Endothelial cell of umbilical vein (primary cell): ENCODE data around the gene IWS1. TPM values are rescaled to one million over a fixed set of nuclear protein-coding genes. Genes with fewer than 3 reads are reported as not detected.

ENCODE experiments used
- polyA plus RNA-seq, 4 experiments: library from polyadenylated mRNA; depleted of rRNA in 3 of 4; stranded (reverse) in 3 of 4; unstranded in 1 of 4; fragments of >200 nt; gene quantifications; 2 replicates each; pipeline versions ENCODE4 v1.2.1 to v1.2.3, GENCODE V29; 2011 to 2012; ENCODE audit warnings: missing spikeins in 1 of 4
- small RNA-seq: library from RNA; depleted of rRNA; stranded (forward); fragments of <200 nt; gene quantifications from one replicate; pipeline ENCODE3, GENCODE V24; 2012; ENCODE audit warnings: low replicate concordance, low read depth; ENCODE audit not compliant: insufficient read depth, insufficient read length
- total RNA-seq: library from RNA; stranded (reverse); gene quantifications from 2 replicates; pipeline ENCODE4 v1.2.3, GENCODE V29; 2021

The IWS1 gene
- total and polyA plus RNA-seq, 2 donors (not counting 3 experiments of a cell fraction or from before 2014, with no cell fraction given) = 14.7 to 51.0 TPM

Small RNA genes lying within 50 kb of the gene (small RNA-seq; reads per million reads assigned to genes)
- not detected for gene RNU4-48P

Other genes starting within 250 kb of the IWS1 start
- 46.6 and 47.3 TPM in 2 replicates for gene ERCC3, start 232.3 kb downstream of the IWS1 start, total RNA-seq
- 35.2 and 40.7 TPM in 2 replicates for gene ERCC3, start 232.3 kb downstream of the IWS1 start, polyA plus RNA-seq
- gene MAP3K2, start 138.5 kb downstream of the IWS1 start, total RNA-seq = 20.5 and 25.7 TPM in 2 replicates
- gene MAP3K2, start 138.5 kb downstream of the IWS1 start, polyA plus RNA-seq = 2.6 and 3.4 TPM in 2 replicates
- not detected in 2 replicates for gene PROC, start 108.1 kb downstream of the IWS1 start, total RNA-seq
- gene PROC, start 108.1 kb downstream of the IWS1 start, polyA plus RNA-seq = 0.06 TPM in 1 of 2 replicates, not detected in the other
- gene MYO7B, start 9.2 kb upstream of the IWS1 start, total RNA-seq = 0.09 TPM in 1 of 2 replicates, not detected in the other
- 0.17 and 0.18 TPM in 2 replicates for gene MYO7B, start 9.2 kb upstream of the IWS1 start, polyA plus RNA-seq
- gene GPR17, start 119.7 kb upstream of the IWS1 start, total RNA-seq = not detected in 2 replicates
- gene GPR17, start 119.7 kb upstream of the IWS1 start, polyA plus RNA-seq = 0.10 and 0.11 TPM in 2 replicates
- 45.7 and 48.3 TPM in 2 replicates for gene LIMS2, start 149.0 kb upstream of the IWS1 start, total RNA-seq
- gene LIMS2, start 149.0 kb upstream of the IWS1 start, polyA plus RNA-seq = 55.6 and 77.3 TPM in 2 replicates
- gene SFT2D3, start 175.0 kb upstream of the IWS1 start, total RNA-seq = 4.4 and 4.7 TPM in 2 replicates
- 4.1 and 4.5 TPM in 2 replicates for gene SFT2D3, start 175.0 kb upstream of the IWS1 start, polyA plus RNA-seq